HG03520 (cell line): ENCODE results near the gene SORCS1.

Experiments used
- ATAC-seq: cut with Tn5 transposase; IDR thresholded peaks from one replicate; pipeline ENCODE4 v1.9.1; 2021; ENCODE audit warnings: mild to moderate bottlenecking, moderate library complexity; ENCODE audit not compliant: unreplicated experiment

SORCS1 gene

DNA sequence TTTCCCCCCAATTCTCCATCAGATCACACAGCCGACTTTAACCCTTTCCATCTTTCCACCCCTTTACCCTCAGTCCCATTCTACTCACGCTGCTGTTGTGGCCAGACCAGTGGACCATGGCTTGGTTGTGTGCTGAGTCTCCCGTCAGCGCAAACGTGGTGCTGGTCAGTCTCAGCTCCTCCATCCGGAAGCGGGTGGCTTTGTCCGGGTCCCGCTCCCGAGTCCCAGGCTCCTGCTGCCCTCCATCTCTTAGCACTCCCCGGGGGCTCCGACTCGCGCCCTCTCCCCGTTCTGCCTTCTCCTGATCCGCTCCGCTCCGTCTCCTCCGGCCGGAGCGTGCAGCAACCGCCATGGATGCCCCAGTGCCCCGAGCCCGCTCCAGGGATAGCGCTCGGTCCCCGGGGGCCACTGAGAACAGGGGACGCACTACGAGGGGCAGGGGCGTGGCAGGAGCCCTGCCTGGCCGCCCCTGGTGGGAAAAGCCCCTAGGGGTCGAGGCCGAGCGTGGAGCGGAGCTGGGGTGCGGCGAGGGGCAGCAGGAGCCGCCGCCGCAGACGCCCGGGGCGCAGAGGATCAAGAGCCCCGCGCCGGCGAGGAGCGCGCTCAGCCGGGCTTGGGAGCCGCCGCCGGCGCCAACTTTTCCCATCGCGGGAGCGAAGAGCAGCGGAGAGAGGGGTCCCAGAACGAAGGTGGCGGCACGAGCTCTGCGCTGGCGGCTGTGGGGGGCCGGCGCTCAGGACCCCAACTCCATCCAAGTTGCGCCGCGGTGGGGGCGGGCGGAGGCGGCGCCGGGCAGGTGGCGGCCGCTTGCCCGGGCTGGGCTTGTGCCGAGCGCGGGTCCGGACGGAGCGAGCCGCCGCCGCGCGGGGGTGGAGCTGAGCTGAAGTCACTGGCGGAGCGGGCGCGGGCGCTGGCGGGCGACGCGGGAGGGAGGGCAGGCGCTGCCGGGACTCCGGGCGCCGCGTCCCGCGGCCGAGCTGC lies at the start of gene SORCS1:
Gene SORCS1, minus strand, starts transcription at position 826 of the 981 bp plus-strand sequence.
- ATAC-seq = no peak

GRCh38 chr10:107214261-107214660 lies 49.8 kb upstream of the SORCS1 start:
- ATAC-seq = no peak

DNA sequence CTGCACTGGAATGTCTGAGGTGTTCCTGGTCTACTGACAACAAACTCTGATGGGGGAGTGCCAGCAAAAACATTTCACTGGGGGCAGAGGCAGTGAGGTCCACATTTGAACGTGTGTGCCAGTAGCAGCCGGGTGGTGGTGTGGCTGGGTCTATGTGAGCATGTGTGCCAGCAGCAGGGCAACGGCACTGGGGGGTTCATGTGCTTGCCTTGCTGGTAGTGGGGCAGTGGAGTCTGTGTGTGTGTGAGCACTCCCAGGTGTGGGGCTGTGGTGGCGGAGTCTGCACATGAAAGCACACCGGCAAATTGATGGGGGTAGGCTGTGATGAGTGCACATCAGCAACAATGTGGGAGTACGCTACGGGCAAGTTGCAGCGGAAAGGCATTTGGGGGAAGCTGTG lies 49.4 kb upstream of the SORCS1 start:
- no peak for ATAC-seq

DNA sequence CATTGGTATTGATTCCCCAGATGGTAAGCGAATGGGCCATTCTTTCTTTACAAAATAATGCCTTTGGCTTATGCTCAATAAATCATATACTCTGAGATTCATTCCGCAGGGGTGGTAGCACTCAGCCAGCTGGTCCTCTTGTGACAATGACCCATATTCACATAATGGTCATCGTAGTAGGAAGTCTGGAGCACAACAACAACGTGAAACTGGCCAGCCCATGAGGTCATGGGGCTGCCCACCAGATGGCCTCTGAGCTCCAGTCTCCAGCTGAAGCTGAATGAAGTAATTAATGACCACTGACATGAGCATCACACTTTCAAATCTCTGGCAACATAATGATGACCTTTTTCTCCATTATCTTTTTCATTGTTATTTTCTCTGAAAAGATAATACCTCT lies 42.3 kb upstream of the SORCS1 start:
- ATAC-seq = no peak

- ATAC-seq = no peak
Measured at GRCh38 chr10:107169516-107169915, 5.0 kb upstream of the SORCS1 start.

DNA sequence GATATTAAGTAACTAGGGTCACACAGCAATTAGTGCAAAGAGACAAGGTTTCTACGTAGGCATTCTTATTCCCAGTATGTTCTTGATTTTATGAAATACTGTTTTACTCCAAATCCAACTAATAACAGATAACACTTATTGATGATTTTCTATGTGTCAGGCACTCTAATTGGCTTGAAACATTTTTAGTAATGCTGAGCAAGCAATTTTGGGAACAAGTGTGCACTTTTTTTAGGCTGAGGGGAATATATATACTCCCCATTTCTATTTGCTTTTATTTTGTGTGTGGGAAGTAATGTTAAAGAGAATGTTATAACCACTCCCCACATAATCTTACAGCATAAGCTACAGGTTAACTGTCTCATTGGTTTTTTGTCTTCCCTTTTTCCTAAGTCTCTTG lies 4.2 kb upstream of the SORCS1 start:
- no peak for ATAC-seq

DNA sequence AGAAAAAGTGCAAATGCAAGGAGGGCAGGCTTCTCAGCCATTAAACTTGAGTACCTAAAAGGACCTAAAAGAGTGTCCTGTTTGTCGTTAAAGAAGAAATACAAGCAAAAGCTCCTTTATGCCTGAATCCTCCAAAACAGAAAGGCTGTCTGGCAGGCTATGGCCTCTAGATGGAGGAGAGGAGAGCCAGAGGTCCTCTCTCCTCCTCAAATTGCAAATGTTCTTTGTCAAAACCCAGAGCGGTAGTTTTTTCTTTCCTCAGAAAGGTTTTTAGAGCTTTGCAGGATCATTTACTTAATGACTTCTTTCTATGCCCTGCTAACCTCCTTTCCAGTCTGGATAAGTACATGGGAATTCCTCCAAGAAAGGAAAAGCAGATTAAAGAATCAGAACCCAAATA lies 1.9 kb upstream of the SORCS1 start:
- no peak for ATAC-seq

DNA sequence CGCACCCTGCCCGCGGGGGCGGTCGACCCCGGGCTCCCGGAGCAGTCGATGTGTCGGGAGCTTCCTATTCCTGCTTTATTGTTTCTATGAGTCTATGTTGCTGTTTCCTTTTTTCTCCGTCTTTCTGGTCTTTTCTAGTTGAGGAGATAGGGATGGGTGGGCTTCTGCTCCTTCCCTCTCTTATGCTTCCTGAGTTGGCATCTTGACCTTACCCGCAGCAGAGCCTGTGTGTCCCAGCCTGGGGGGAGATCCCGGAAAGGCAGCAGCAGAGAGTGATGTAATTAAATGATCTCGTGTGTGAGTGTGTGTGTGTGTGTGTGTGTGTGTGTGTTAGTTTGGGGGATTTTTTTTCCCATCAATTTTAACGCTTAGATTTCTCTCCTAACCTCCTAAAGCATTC lies 486 bp upstream of the SORCS1 start:
- no peak for ATAC-seq

- ATAC-seq = no peak
Measured at GRCh38 chr10:107163076-107163855, 1.2 kb downstream of the SORCS1 start.

DNA sequence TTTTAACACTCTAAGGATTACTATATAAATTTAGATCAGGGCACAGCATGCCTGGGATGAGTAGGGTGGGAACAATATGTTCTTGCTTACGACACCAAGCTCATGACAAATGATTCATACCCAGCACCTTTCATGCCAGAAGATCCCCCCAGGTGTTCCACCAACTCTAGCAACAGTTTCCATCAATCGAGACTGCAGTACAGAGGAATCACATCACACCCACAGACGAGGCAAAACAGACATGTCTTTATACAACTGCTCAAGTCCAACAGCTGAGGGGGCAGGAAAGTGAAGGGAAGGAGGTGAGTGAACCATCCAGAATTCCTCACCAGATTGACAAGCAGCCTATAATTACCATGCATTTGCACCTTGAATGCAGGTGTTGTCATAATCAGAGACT lies 3.6 kb downstream of the SORCS1 start:
- ATAC-seq = no peak

DNA sequence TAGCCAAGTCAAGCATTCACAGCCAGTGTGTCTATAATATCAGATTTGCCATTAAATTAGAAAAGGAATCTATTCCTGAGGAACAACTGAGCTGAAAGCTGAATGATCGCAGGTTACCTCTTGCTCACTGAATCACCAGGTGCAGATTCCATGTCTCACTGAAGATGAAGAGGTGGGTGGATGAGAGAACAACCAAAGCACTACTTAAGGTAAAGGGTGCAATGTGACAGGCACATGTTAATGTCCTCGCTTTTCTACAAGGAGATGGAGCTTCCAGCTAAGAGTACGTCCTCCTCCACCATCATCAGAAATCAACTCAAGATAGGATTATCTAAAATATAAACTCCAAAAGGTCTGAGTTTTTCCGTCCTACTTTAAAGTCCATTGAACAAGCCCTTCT lies 4.6 kb downstream of the SORCS1 start:
- no peak for ATAC-seq

DNA sequence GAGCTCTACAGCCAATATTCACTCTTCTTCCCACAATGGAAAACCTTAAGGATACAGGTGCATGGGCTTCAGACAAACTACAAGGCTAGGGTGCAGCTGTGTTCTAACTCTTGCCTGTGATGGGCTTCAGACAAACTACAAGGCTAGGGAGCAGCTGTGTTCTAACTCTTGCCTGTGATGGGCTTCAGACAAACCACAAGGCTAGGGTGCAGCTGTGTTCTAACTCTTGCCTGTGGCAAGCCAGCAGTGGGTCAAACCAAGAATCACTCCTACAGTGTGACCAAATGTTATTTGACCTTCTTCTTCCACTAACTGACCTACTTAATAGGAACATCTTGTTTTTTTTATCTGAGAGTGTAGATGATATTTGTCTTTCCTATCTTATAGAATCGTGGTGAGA lies 7.4 kb downstream of the SORCS1 start:
- ATAC-seq = no peak

GRCh38 chr10:107152087-107152486 lies 12.4 kb downstream of the SORCS1 start:
- ATAC-seq = no peak

DNA sequence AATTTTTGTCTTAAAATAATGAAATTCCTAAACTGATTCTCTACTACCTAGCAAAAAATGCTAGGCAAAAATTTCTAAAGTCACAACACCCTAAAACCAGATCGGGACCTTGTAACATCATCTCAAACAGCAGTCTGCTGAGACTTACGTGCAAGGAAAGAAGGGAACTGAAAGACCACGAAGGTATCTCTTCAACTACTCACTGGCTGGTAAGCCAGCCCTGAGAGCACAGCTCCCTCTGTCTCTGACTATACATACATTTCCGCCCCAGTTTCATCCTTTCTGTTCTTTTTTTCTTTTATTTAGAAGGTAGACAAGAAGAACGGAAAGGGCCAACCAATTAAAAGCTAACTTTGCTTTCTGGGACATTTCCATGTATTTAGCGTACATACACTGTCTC lies 15.6 kb downstream of the SORCS1 start:
- ATAC-seq = no peak

DNA sequence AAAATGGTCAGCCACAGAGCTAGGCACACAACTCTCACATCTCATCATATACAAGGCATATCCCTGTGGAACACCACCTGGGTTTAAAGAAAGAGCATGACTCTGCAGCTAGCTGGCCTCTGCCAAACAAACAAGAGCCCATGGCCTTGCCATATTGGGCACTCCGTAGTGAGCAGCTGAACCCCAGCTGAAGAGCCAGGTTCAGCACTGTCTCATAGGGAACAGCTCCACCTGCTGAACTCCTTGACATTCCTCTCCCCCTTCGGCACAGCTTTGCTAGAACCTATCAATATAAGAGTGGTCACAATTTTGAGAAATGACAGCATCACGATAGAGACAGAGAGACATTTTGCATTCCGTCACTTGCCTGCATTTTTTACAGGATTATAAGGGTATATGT lies 20.0 kb downstream of the SORCS1 start:
- ATAC-seq = no peak

GRCh38 chr10:107141524-107142061 lies 22.9 kb downstream of the SORCS1 start:
- ATAC-seq = no peak

GRCh38 chr10:107139237-107139636 lies 25.3 kb downstream of the SORCS1 start:
- ATAC-seq = no peak

GRCh38 chr10:107133656-107134055 lies 30.9 kb downstream of the SORCS1 start:
- no peak for ATAC-seq

GRCh38 chr10:107129000-107129399 lies 35.5 kb downstream of the SORCS1 start:
- ATAC-seq = no peak

DNA sequence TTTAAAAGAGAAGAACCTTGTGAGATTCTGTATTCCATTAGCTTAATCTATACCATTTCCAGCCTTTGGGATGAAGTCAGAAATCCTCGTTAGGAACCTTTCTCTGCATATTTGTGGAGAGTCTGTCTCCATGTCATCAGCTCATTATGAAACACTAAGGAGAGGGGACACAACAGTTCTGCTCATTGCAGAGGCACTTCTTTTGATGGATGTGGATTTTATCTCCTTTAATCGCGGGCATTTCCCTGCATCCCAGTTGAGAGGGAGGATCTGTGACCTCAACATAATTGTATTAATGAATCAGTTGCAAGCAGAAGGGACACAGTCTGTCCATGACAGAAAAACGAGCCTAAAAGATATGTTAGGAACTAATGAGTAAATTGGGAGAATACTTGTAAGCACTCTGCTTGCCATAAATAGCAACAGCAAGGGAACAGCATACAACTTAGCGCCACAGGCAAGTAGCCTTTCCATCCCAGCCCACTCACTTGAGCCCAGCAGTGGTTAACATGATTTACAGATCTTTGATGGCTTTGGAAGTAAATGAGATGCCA lies 37.9 kb downstream of the SORCS1 start:
- no peak for ATAC-seq

- ATAC-seq = no peak
Measured at GRCh38 chr10:107122703-107123102, 41.8 kb downstream of the SORCS1 start.
